Lung (tissue), 12 donors: ENCODE results near the gene CTAGE9. TPM values are rescaled to one million over a fixed set of nuclear protein-coding genes. Genes with fewer than 3 reads are reported as not detected.

ENCODE experiments used
- ATAC-seq: fragments of 200-7000 bp; cut with Tn5 transposase; one replicate; pipeline ENCODE4 v1.9.1; 2020; ENCODE audit warnings: moderate number of reproducible peaks; ENCODE audit not compliant: insufficient read depth, low FRiP score
- DNase-seq, 3 donors: peaks; one replicate each; pipeline ENCODE4 v3.0.0-alpha.2; 2013 to 2017
- H3K27ac ChIP-seq, 2 donors: one replicate each; pipeline ENCODE4 v1.5.1; 2013; ENCODE audit warnings: mild to moderate bottlenecking in 2 of 2, moderate library complexity in 2 of 2, control low read depth in 1 of 2, inconsistent platforms in 1 of 2, low read depth in 1 of 2, low read length in 1 of 2
- H3K27me3 ChIP-seq, 3 donors: one replicate each; pipeline ENCODE4 v1.5.1; 2013; ENCODE audit warnings: low read length in 2 of 3; ENCODE audit not compliant: control insufficient read depth in 3 of 3, insufficient read depth in 3 of 3
- H3K36me3 ChIP-seq, 4 donors: one replicate each; pipeline ENCODE4 v1.5.1; 2013; ENCODE audit warnings: low read length in 4 of 4, mild to moderate bottlenecking in 1 of 4, moderate library complexity in 1 of 4; ENCODE audit not compliant: control insufficient read depth in 4 of 4, insufficient read depth in 4 of 4
- H3K4me1 ChIP-seq, 5 donors: one replicate each; pipeline ENCODE4 v1.5.1; 2013; ENCODE audit warnings: low read length in 5 of 5, mild to moderate bottlenecking in 2 of 5, moderate library complexity in 1 of 5; ENCODE audit not compliant: control insufficient read depth in 5 of 5, insufficient read depth in 5 of 5
- H3K4me3 ChIP-seq: one replicate; pipeline ENCODE4 v1.5.1; 2013; ENCODE audit warnings: mild to moderate bottlenecking, control low read depth, moderate library complexity
- H3K9ac ChIP-seq, 2 donors: one replicate each; pipeline ENCODE4 v1.5.1; 2013; ENCODE audit warnings: low read length in 2 of 2, control low read depth in 1 of 2; ENCODE audit not compliant: insufficient read depth in 1 of 2
- H3K9me3 ChIP-seq, 4 donors: one replicate each; pipeline ENCODE4 v1.5.1; 2013; ENCODE audit warnings: low read length in 3 of 4, mild to moderate bottlenecking in 1 of 4, moderate library complexity in 1 of 4; ENCODE audit not compliant: control insufficient read depth in 4 of 4, insufficient read depth in 3 of 4
- WGBS, 2 donors: extraction: QIAGEN DNeasy Blood & Tissue Kit; methylation state at CpG; one replicate each; pipeline ENCODE4 v1.1.7; 2013; 5-methylcytosine and 5-hydroxymethylcytosine counted together
- polyA plus RNA-seq, 2 donors: library from polyadenylated mRNA; stranded (reverse); fragments of 200-250 nt; gene quantifications; one replicate each; pipeline ENCODE4 v1.2.1, GENCODE V29; 2013
- total RNA-seq, 2 donors: library from RNA; depleted of rRNA in 1 of 2; stranded (reverse); fragments of >200 nt in 1 of 2; gene quantifications; one replicate each; pipeline ENCODE4 v1.2.1, GENCODE V29; 2014 to 2021
- TF ChIP-seq, protein P1 (sequence below): IDR thresholded peaks from 2 replicates; pipeline ENCODE4 v1.5.1; 2012; ENCODE audit warnings: mild to moderate bottlenecking; ENCODE audit errors: control extremely low read depth, extremely low read depth
- donor health status: control.
- donor health status: control.
- donor health status: Bipolar disorder and iron deficiency.
- donor health status: healthy.
- donor health status: DM: yes; HTN: yes; CAD: no.

CTAGE9 gene
- total and polyA plus RNA-seq, 4 donors = not detected

DNA sequence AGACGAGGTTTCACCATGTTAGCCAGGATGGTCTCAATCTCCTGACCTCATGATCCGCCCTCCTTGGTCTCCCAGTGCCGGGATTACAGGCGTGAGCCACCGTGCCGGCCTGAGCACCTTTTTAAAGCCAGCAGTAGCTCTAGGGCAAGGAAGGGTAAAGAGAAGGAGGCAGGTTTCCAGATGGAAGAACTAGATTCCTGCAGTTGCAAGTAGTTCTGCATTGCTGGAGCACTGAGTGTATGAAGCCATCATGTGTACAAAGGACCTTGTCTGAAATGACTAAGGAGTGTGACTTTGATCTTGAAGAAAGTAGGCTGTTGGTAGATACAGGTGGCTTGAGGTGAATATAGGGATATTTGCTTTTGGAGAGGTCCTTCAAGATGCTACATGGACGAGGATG is 13.9 kb downstream of the CTAGE9 start:
- TF ChIP-seq, protein P1, sequence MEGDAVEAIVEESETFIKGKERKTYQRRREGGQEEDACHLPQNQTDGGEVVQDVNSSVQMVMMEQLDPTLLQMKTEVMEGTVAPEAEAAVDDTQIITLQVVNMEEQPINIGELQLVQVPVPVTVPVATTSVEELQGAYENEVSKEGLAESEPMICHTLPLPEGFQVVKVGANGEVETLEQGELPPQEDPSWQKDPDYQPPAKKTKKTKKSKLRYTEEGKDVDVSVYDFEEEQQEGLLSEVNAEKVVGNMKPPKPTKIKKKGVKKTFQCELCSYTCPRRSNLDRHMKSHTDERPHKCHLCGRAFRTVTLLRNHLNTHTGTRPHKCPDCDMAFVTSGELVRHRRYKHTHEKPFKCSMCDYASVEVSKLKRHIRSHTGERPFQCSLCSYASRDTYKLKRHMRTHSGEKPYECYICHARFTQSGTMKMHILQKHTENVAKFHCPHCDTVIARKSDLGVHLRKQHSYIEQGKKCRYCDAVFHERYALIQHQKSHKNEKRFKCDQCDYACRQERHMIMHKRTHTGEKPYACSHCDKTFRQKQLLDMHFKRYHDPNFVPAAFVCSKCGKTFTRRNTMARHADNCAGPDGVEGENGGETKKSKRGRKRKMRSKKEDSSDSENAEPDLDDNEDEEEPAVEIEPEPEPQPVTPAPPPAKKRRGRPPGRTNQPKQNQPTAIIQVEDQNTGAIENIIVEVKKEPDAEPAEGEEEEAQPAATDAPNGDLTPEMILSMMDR = no peak
- WGBS, 2 donors = 95 to 97% methylated on average over 7 of the region's 7 CpGs

DNA sequence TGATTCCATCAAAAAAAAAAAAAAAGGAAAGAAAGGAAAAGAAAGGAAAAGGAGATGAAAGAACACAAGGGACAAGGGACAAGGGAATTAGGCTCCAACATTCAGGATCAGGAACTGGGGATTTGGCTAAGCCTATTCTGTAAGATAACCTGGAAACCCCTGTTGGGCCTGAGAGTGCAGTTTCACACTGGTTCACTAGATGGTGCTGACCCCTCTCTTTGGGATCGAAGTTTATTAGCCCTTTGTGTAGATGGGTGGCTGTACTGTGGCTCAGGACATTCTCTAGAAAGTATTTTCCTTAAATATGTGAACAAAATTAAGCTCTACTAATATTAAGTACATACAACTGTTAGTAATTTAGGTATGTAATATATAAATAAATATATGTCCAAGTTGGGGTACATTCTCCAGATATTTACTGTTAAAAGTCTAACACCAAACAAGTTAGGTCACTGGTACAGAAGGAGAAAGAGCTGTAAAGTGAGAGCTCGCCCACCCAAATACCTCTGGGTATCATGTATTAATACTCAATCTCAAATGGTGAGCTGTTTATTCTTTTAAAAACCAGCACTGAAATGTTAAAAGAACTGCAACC is 15.9 kb downstream of the CTAGE9 start:
- Histone ChIP-seq H3K4me3 (no peak overlapping the region), H3K4me1 (no peaks in the 10 kb centered on the region), H3K27ac (no peak overlapping the region), H3K9me3 (no peaks in the 10 kb centered on the region), H3K36me3 (no peaks in the 10 kb centered on the region), H3K27me3 (peaks cover 0 to 3% (median 0%) of the 10 kb centered on the region in 3 donors), H3K9ac (no peak overlapping the region)
- DNase-seq (peak; percentile 56 to 66 (median 57)), ATAC-seq (peak; percentile 66)
- WGBS, 2 donors = 44 to 46% methylated on average over 2 of the region's 2 CpGs
- TF ChIP-seq, protein P1 = peak; percentile 61

More for the DNA sequence above, 13.9 kb downstream of the CTAGE9 start:
- no peak overlapping the region for H3K4me3 ChIP-seq
- no peaks in the 10 kb centered on the region for H3K4me1 ChIP-seq
- H3K27me3 ChIP-seq = peaks cover 0 to 3% (median 0%) of the 10 kb centered on the region in 3 donors
- H3K27ac ChIP-seq = no peak overlapping the region
- ATAC-seq (no peak), DNase-seq (no peak)
- no peak overlapping the region for H3K9ac ChIP-seq
- no peaks in the 10 kb centered on the region for H3K9me3 ChIP-seq
- H3K36me3 ChIP-seq = no peaks in the 10 kb centered on the region

DNA sequence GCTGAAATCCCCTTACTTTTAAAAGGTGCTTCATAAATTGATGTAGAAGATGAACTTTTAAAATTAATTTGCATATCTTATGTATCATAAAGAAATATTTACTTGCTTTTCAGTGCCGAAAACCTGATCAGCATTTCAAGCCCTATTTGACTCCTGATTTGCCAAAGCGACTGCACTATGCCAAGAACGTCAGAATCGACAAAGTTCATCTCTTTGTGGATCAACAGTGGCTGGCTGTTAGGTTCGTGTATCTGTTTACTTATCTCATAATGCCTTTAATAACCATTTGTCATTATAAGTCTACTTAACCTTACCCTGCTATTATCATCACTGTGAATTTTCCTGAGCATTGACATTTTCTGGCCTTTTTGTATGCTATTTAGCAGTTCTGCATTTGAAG is 17.4 kb downstream of the CTAGE9 start:
- 86 to 89% methylated on average over 5 of the region's 5 CpGs for WGBS, 2 donors
- no peak overlapping the region for H3K9ac ChIP-seq
- peaks cover 0 to 3% (median 0%) of the 10 kb centered on the region in 3 donors for H3K27me3 ChIP-seq

More for the DNA sequence above, 17.4 kb downstream of the CTAGE9 start:
- no peaks in the 10 kb centered on the region for H3K36me3 ChIP-seq
- no peak overlapping the region for H3K4me3 ChIP-seq
- no peak for DNase-seq
- TF ChIP-seq, protein P1 = no peak
- H3K27ac ChIP-seq = no peak overlapping the region
- no peak for ATAC-seq
- H3K9me3 ChIP-seq = no peaks in the 10 kb centered on the region
- H3K4me1 ChIP-seq = no peaks in the 10 kb centered on the region
